GM10266 (cell line): ENCODE results near the gene PSG3.
"Not testable (repeated sequence)": the region's sequence is repeated elsewhere in the genome, so short reads cannot be mapped to it uniquely, and the experiment has no call there.

Experiments
- DNase-seq: peaks from one replicate; pipeline ENCODE4 v3.0.0; 2012; ENCODE audit errors: extremely low spot score
- TF ChIP-seq, protein P1 (sequence below): IDR thresholded peaks from 2 replicates; pipeline ENCODE4 v1.5.1; 2012; ENCODE audit warnings: mild to moderate bottlenecking, low read depth; ENCODE audit not compliant: control insufficient read depth, insufficient read depth; ENCODE audit errors: missing control alignments

Gene PSG3

DNA sequence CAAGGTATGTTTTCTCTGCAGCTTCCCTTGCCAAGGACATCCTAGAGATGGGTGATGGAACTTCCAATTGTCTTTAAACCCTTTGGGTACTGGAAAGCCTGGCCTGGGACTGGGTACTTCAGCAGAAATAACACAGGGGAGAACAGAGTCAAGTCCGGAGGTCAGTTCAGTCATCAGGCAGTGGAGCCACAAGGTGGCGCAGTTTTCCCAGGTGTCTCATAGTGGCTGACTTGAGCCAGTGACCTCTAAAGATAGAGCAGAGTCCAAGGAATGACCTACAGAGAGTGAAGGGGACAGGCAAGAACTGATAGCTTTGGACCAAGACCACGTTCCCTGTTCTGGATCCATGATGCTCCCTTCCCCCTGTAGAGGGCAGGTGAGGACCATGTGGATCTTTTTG is 18.4 kb upstream of the PSG3 start:
- DNase-seq: not testable (repeated sequence)

DNA sequence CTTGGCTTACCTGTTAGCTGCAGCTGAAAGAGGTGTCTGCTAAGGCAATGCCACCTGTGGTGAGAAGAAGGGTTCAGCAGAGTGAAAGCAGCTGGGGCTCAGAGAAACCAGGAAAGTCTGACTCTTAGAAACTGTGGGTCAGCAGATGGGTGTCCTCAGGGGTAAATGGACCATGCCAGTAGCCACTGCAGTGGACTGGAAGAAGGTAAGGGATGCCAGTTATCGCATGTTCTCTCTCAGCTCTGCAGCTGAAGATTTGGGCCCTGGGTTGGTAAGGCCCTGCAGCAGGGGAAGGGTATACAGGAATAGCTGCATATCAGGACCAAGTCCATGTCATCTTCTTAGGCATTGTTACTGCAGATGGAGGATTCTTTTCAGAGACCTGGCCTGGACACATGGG is 12.0 kb upstream of the PSG3 start:
- not testable (repeated sequence) for DNase-seq

More for the DNA sequence above, 18.4 kb upstream of the PSG3 start:
- TF ChIP-seq, protein P1, sequence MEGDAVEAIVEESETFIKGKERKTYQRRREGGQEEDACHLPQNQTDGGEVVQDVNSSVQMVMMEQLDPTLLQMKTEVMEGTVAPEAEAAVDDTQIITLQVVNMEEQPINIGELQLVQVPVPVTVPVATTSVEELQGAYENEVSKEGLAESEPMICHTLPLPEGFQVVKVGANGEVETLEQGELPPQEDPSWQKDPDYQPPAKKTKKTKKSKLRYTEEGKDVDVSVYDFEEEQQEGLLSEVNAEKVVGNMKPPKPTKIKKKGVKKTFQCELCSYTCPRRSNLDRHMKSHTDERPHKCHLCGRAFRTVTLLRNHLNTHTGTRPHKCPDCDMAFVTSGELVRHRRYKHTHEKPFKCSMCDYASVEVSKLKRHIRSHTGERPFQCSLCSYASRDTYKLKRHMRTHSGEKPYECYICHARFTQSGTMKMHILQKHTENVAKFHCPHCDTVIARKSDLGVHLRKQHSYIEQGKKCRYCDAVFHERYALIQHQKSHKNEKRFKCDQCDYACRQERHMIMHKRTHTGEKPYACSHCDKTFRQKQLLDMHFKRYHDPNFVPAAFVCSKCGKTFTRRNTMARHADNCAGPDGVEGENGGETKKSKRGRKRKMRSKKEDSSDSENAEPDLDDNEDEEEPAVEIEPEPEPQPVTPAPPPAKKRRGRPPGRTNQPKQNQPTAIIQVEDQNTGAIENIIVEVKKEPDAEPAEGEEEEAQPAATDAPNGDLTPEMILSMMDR: peak; percentile 33

DNA sequence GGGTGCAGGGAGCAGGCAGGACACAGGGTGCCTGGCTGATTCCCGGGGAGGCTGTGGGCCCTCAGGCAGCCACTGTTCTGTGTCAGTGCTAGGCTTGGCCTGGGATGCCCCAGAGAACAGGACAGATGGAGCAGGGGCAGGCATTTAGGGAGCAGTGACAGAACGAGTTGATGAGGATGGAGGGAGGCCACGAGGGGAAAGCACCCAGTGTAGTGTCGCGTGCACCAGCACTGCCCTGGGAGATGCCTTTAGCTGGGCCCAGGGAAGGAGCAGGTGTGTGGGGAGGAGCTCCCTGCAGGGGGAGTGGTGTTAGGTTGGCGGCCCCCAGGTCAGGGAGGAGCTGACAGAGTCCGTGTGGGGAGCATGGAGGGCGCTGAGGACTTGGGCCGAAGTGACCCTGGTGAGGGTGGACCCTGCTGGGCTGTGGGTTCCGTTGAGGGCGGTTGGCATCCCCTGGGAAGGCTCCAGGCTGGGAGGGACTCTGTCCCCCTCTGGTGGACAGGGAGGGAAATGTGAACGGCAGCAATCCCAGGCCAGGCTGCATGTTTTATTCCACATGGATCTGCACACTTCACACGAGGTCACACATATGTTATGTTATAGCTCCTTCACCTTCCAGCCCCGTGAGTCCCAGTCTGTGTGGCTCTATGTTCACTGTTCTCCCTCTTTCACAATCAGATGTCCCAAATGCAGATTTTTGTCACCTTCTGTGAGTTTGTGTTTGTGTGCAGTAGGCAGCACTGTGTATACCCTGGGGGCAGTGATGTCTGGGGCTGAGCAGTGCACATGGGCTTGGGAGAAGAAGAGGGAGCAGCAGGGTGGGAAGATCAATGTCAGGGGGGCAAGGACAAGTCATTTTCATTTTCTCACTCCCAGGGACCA is 1.7 kb upstream of the PSG3 start:
- TF ChIP-seq, protein P1: peak; percentile 50
- DNase-seq: not testable (repeated sequence)

DNA sequence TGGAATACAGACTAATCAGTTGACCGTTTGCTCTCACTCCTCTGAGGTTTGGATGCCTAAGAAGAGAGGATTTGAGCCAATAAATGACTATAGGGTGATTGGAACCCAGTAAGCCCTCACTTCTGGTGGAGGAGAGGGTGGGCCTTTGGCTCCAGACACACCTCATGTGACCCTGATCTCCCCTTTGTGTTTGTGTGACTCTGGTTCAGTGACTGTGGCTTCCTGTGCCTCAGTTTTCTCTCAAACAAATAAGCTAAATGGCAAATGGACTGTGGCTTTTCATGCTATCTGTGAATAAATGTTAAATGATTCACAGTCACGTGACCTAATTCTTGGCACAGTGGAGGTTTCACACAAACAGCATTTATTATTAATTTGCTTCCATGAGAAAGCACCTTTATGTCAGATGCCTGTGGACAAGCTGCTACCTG is 2.7 kb downstream of the PSG3 start:
- DNase-seq: not testable (repeated sequence)

DNA sequence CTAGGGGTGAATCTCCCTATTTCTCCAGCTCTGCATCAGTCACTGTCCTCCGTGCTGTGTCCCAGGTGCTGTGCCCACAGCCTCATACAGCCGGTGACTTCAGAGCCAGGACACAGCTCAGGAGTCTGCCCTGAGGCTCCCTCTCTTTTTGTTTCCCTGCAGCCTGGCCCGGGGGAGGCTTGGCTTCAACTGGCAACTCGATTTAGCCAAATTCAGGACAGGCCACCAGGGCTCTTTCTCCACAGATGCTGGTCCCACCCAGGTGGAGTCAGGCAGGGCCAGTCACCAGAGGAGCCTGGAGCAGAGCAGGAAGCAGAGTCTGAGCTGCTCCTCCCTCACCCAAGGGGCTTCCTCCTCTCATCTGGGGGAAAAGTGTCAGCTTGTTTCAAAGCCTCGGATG is 11.9 kb downstream of the PSG3 start:
- not testable (repeated sequence) for DNase-seq

DNA sequence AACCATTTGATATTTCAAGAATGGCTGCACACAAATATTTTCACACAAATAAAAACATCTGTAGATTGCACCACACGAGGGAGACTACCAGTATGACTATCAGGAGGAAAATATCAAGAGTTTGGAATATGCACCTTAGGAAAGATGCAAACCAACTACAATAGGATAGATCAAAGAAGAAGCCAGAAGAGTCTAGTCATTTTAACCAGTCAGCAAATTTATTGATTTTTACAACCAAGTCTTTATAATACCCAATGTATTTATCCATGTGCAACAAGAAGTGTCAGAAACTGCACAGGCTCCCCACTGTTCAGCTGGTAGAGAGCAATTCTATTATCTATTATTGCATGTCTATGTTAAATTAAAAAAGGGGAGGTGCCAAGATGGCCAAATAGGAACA is 26.3 kb downstream of the PSG3 start:
- DNase-seq: not testable (repeated sequence)

DNA sequence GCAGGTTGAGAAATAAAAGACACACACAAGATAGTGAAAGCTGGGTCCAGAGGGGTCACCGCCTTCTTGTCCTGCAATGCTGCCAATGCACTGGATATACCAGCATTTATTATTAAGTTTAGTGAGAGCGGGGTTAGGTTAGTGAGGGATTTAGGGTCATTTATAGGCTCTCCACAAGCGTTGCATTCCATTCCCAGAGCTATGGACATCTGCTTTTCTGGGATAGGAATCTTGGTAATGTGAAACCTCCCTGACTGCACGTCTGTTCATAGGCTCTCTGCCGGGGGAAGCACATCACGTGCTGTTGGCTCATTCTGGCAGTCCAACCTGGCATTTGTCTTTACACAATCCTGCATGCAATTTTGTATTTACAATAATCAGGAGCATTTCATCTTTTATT is 27.5 kb downstream of the PSG3 start:
- DNase-seq: not testable (repeated sequence)

DNA sequence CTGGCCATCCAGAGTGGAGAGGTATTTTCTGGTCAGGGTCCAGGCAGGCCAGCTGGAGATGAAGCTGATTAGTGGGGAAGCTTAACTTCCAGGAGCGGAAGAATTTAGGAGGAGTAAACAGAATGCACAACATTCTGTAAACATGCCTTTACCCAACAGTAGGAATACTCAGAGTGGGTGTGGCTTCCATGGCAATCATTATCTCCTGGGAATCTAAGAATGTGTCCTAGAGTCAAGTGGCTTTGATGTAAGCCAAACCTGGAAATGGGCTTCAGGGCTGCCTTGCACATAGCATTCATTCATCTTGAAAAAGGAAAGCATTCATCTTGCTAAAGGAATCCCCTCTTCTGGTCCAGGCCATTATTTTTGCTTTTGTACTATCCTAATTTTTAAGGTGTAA is 29.3 kb downstream of the PSG3 start:
- DNase-seq: not testable (repeated sequence)

DNA sequence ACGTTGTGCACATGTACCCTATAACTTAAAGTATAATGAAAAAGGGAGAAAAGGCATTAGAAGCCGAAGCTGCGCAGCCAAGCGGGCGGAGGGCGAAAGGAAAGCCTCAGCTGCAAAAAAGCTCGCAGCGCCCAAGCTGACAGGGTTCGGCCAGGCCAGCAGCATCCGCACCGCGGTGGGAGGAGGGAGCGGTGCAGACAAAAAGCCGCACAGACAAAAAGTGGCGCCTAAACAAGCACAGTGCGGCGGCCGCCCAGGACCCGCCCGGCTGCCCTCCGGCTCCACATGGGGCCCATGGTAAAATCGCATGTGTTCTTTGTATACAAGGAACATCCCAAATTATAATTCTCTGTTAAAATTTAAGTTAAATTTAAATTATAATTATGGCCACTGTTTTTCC is 42.4 kb downstream of the PSG3 start:
- DNase-seq: no peak
- TF ChIP-seq, protein P1: no peak

DNA sequence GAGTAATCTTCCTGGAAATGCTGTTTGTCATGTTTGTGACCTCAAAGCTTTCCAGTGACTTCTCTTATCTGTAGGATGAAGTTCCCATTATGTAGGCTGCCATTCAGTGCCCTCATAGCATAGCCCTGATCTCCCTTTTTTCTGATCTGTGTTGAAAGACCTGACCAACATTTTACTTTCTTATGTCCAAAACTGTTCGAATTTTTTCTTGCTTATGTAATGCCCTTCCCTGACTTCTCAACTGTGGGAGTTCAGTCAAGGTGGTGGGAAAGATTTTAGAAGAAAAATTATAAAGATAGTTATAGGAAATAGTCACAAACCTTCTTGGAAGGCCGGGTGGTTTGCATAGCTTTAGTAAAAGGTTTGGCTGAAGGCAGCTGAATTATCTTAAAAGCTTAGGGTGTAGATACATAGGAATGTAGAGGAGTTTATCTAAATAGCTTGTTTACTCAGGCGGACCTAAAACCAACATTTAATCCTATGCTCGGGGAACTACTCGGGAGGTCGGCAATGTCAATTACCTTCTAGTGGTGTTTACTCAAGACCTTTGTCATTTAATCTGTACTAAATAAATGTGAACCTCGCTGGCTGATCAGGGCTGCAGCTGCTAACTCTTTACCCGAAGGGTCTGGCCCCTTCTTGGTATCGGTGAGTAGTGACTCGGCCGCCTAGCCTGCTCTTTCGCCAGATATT is 44.3 kb downstream of the PSG3 start:
- no peak for DNase-seq
- TF ChIP-seq, protein P1: no peak
